Liver (tissue), 5 donors: ENCODE measurements around the gene TNFRSF12A. TPM values are rescaled to one million over a fixed set of nuclear protein-coding genes. Genes with fewer than 3 reads are reported as not detected.

Source experiments
- polyA plus RNA-seq, 2 donors: library from polyadenylated mRNA; stranded (reverse) in 1 of 2; unstranded in 1 of 2; fragments of 200-250 nt in 1 of 2; fragments of >200 nt in 1 of 2; fragmentation: Nextera tagmentation in 1 of 2; extraction: Ambion mirVana in 1 of 2; gene quantifications; one replicate each; pipeline versions ENCODE4 v1.2.1 to v1.2.3, GENCODE V29; 2013 to 2015
- small RNA-seq: library from RNA; depleted of rRNA; stranded (forward); fragments of <200 nt; gene quantifications from one replicate; pipeline ENCODE3, GENCODE V24; 2014
- total RNA-seq, 2 donors: library from RNA; depleted of rRNA; stranded (reverse); fragments of >200 nt; gene quantifications; one replicate each; pipeline ENCODE4 v1.2.3, GENCODE V29; 2014
- donor health status: healthy.
- donor health status: healthy.
- donor health status: healthy.

TNFRSF12A gene
- total and polyA plus RNA-seq, 4 donors, result 7.9 to 35.5 (median 9.1) TPM

Small RNA genes within 50 kb of the gene (small RNA-seq; reads per million reads assigned to genes)
- not detected for gene LINC00514

Other genes with a start within 250 kb of the TNFRSF12A start
- gene ELOB, start 243.1 kb upstream of the TNFRSF12A start, total RNA-seq, result 100 to 1,000 TPM; 114 to 395 TPM
- gene ELOB, start 243.1 kb upstream of the TNFRSF12A start, polyA plus RNA-seq, result 100 to 1,000 TPM; 252 to 374 TPM
- not detected for gene PRSS33, start 232.8 kb upstream of the TNFRSF12A start, total RNA-seq
- not detected for gene PRSS33, start 232.8 kb upstream of the TNFRSF12A start, polyA plus RNA-seq
- gene PRSS41, start 221.9 kb upstream of the TNFRSF12A start, total RNA-seq, result not detected
- gene PRSS41, start 221.9 kb upstream of the TNFRSF12A start, polyA plus RNA-seq, result not detected
- gene PRSS21, start 203.1 kb upstream of the TNFRSF12A start, total RNA-seq, result 1 to 10 TPM in 1 of 2 donors, not detected in 1; 1.0 TPM
- under 1 TPM; 0.18 to 0.26 TPM for gene PRSS21, start 203.1 kb upstream of the TNFRSF12A start, polyA plus RNA-seq
- gene ZG16B, start 190.1 kb upstream of the TNFRSF12A start, total RNA-seq, result under 1 TPM; 0.33 to 0.79 TPM
- gene ZG16B, start 190.1 kb upstream of the TNFRSF12A start, polyA plus RNA-seq, result under 1 TPM; 0.24 to 0.53 TPM
- 1 to 10 TPM in 1 of 2 donors, not detected in 1; 1.1 TPM for gene PRSS22, start 162.2 kb upstream of the TNFRSF12A start, total RNA-seq
- gene PRSS22, start 162.2 kb upstream of the TNFRSF12A start, polyA plus RNA-seq, result under 1 TPM; 0.23 to 0.32 TPM
- 10 to 100 TPM in 1 of 2 donors, 1 to 10 TPM in 1; 7.1 to 21.0 TPM for gene FLYWCH2, start 137.2 kb upstream of the TNFRSF12A start, total RNA-seq
- gene FLYWCH2, start 137.2 kb upstream of the TNFRSF12A start, polyA plus RNA-seq, result 10 to 100 TPM in 1 of 2 donors, 1 to 10 TPM in 1; 4.9 to 10.2 TPM
- 10 to 100 TPM in 1 of 2 donors, 1 to 10 TPM in 1; 6.2 to 12.2 TPM for gene FLYWCH1, start 108.4 kb upstream of the TNFRSF12A start, total RNA-seq
- gene FLYWCH1, start 108.4 kb upstream of the TNFRSF12A start, polyA plus RNA-seq, result 1 to 10 TPM; 3.9 to 9.5 TPM
- gene KREMEN2, start 56.1 kb upstream of the TNFRSF12A start, total RNA-seq, result not detected
- not detected for gene KREMEN2, start 56.1 kb upstream of the TNFRSF12A start, polyA plus RNA-seq
- gene PAQR4, start 51.0 kb upstream of the TNFRSF12A start, total RNA-seq, result 1 to 10 TPM in 1 of 2 donors, under 1 TPM in 1; 0.92 to 9.9 TPM
- 1 to 10 TPM in 1 of 2 donors, under 1 TPM in 1; 0.63 to 3.0 TPM for gene PAQR4, start 51.0 kb upstream of the TNFRSF12A start, polyA plus RNA-seq
- 10 to 100 TPM in 1 of 2 donors, under 1 TPM in 1; 0.50 to 15.8 TPM for gene PKMYT1, start 39.9 kb upstream of the TNFRSF12A start, total RNA-seq
- gene PKMYT1, start 39.9 kb upstream of the TNFRSF12A start, polyA plus RNA-seq, result 1 to 10 TPM; 1.7 to 3.4 TPM
- gene CLDN9, start 7.4 kb upstream of the TNFRSF12A start, total RNA-seq, result under 1 TPM; 0.05 to 0.25 TPM
- under 1 TPM; 0.25 to 0.32 TPM for gene CLDN9, start 7.4 kb upstream of the TNFRSF12A start, polyA plus RNA-seq
- under 1 TPM in 1 of 2 donors, not detected in 1; 0.75 TPM for gene CLDN6, start 2.2 kb upstream of the TNFRSF12A start, total RNA-seq
- not detected for gene CLDN6, start 2.2 kb upstream of the TNFRSF12A start, polyA plus RNA-seq
- gene HCFC1R1, start 3.6 kb downstream of the TNFRSF12A start, total RNA-seq, result 1 to 10 TPM; 1.4 to 2.2 TPM
- gene HCFC1R1, start 3.6 kb downstream of the TNFRSF12A start, polyA plus RNA-seq, result 10 to 100 TPM; 16.3 to 17.6 TPM
- gene THOC6, start 3.7 kb downstream of the TNFRSF12A start, total RNA-seq, result 10 to 100 TPM; 12.6 to 14.8 TPM
- gene THOC6, start 3.7 kb downstream of the TNFRSF12A start, polyA plus RNA-seq, result 10 to 100 TPM; 10.8 TPM
- gene BICDL2, start 16.6 kb downstream of the TNFRSF12A start, total RNA-seq, result under 1 TPM in 1 of 2 donors, not detected in 1; 0.59 TPM
- under 1 TPM; 0.15 to 0.33 TPM for gene BICDL2, start 16.6 kb downstream of the TNFRSF12A start, polyA plus RNA-seq
- 1 to 10 TPM in 1 of 2 donors, under 1 TPM in 1; 0.47 to 2.7 TPM for gene MMP25, start 26.2 kb downstream of the TNFRSF12A start, total RNA-seq
- 1 to 10 TPM in 1 of 2 donors, under 1 TPM in 1; 0.57 to 1.3 TPM for gene MMP25, start 26.2 kb downstream of the TNFRSF12A start, polyA plus RNA-seq
- 100 to 1,000 TPM in 1 of 2 donors, 1 to 10 TPM in 1; 8.6 to 328 TPM for gene IL32, start 45.3 kb downstream of the TNFRSF12A start, total RNA-seq
- gene IL32, start 45.3 kb downstream of the TNFRSF12A start, polyA plus RNA-seq, result 100 to 1,000 TPM in 1 of 2 donors, 10 to 100 TPM in 1; 93.4 to 300 TPM
- gene ZSCAN10, start 78.9 kb downstream of the TNFRSF12A start, total RNA-seq, result not detected
- gene ZSCAN10, start 78.9 kb downstream of the TNFRSF12A start, polyA plus RNA-seq, result not detected
- gene ZNF205, start 92.2 kb downstream of the TNFRSF12A start, total RNA-seq, result 1 to 10 TPM; 4.1 to 6.9 TPM
- gene ZNF205, start 92.2 kb downstream of the TNFRSF12A start, polyA plus RNA-seq, result 1 to 10 TPM; 2.0 to 5.9 TPM
- 1 to 10 TPM; 1.9 to 4.5 TPM for gene ZNF213, start 114.7 kb downstream of the TNFRSF12A start, total RNA-seq
- gene ZNF213, start 114.7 kb downstream of the TNFRSF12A start, polyA plus RNA-seq, result 1 to 10 TPM in 1 of 2 donors, under 1 TPM in 1; 0.56 to 1.6 TPM
- gene OR1F1, start 167.8 kb downstream of the TNFRSF12A start, total RNA-seq, result not detected
- gene OR1F1, start 167.8 kb downstream of the TNFRSF12A start, polyA plus RNA-seq, result not detected
- gene ZNF200, start 214.8 kb downstream of the TNFRSF12A start, total RNA-seq, result 1 to 10 TPM; 4.5 to 5.3 TPM
- 1 to 10 TPM; 1.8 to 2.3 TPM for gene ZNF200, start 214.8 kb downstream of the TNFRSF12A start, polyA plus RNA-seq
- 1 to 10 TPM; 1.2 to 3.3 TPM for gene MEFV, start 236.3 kb downstream of the TNFRSF12A start, total RNA-seq
- gene MEFV, start 236.3 kb downstream of the TNFRSF12A start, polyA plus RNA-seq, result under 1 TPM; 0.33 to 0.36 TPM